ENCODE data around the gene JAG2.

The JAG2 gene

DNA sequence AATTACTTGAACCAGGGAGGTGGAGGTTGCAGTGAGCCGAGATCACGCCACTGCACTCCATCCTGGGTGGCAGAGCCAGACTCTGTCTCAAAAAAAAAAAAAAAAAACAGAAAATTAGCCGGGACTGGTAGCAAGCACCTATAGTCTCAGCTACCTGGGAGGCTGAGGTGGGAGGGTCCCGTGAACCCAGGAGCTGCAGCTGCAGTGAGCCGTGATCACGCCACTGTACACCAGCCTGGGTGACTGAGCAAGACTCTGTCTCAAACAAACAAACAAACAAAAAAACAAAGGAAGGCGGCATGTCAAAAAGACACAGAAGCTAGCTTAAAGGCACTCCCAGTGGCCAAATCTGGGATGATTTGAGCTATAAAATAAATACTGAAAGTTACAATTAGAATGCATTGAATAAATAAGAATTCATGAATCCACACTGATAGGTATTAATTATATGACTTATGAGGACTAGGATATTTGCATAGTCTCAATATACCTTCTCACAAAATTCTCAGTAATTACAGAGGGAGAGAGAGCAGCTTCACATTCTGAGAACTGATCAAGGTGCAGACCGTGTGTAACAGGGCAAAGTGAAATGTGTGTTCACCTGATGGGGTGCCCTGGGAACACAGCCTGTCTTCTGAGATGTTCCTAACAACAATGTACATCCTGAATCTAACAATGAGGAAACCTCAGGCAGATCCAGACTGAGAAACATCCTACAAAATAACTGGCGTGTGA, 60.6 kb downstream of the JAG2 start:
- TF ChIP-seq ISL1 (CRISPR knock-in tag; IDR thresholded peaks at IDR 0.05) (no peak), TCF4 (CRISPR knock-in tag; IDR thresholded peaks at IDR 0.05; ENCODE audit: borderline replicate concordance) (no peak), ESRRG (CRISPR knock-in tag; IDR thresholded peaks at IDR 0.05) (no peak), ZNF70 (CRISPR knock-in tag; IDR thresholded peaks at IDR 0.05) (no peak), ZFP30 (CRISPR knock-in tag; IDR thresholded peaks at IDR 0.05) (no peak)
- TF ChIP-seq, protein P1, sequence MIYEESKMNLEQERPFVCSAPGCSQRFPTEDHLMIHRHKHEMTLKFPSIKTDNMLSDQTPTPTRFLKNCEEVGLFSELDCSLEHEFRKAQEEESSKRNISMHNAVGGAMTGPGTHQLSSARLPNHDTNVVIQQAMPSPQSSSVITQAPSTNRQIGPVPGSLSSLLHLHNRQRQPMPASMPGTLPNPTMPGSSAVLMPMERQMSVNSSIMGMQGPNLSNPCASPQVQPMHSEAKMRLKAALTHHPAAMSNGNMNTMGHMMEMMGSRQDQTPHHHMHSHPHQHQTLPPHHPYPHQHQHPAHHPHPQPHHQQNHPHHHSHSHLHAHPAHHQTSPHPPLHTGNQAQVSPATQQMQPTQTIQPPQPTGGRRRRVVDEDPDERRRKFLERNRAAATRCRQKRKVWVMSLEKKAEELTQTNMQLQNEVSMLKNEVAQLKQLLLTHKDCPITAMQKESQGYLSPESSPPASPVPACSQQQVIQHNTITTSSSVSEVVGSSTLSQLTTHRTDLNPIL (CRISPR knock-in tag; IDR thresholded peaks at IDR 0.05; ENCODE audit: low read depth) = no peak
- TF ChIP-seq, protein P2, sequence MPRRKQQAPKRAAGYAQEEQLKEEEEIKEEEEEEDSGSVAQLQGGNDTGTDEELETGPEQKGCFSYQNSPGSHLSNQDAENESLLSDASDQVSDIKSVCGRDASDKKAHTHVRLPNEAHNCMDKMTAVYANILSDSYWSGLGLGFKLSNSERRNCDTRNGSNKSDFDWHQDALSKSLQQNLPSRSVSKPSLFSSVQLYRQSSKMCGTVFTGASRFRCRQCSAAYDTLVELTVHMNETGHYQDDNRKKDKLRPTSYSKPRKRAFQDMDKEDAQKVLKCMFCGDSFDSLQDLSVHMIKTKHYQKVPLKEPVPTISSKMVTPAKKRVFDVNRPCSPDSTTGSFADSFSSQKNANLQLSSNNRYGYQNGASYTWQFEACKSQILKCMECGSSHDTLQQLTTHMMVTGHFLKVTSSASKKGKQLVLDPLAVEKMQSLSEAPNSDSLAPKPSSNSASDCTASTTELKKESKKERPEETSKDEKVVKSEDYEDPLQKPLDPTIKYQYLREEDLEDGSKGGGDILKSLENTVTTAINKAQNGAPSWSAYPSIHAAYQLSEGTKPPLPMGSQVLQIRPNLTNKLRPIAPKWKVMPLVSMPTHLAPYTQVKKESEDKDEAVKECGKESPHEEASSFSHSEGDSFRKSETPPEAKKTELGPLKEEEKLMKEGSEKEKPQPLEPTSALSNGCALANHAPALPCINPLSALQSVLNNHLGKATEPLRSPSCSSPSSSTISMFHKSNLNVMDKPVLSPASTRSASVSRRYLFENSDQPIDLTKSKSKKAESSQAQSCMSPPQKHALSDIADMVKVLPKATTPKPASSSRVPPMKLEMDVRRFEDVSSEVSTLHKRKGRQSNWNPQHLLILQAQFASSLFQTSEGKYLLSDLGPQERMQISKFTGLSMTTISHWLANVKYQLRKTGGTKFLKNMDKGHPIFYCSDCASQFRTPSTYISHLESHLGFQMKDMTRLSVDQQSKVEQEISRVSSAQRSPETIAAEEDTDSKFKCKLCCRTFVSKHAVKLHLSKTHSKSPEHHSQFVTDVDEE (CRISPR knock-in tag; IDR thresholded peaks at IDR 0.05) = no peak
- TF ChIP-seq, protein P3, sequence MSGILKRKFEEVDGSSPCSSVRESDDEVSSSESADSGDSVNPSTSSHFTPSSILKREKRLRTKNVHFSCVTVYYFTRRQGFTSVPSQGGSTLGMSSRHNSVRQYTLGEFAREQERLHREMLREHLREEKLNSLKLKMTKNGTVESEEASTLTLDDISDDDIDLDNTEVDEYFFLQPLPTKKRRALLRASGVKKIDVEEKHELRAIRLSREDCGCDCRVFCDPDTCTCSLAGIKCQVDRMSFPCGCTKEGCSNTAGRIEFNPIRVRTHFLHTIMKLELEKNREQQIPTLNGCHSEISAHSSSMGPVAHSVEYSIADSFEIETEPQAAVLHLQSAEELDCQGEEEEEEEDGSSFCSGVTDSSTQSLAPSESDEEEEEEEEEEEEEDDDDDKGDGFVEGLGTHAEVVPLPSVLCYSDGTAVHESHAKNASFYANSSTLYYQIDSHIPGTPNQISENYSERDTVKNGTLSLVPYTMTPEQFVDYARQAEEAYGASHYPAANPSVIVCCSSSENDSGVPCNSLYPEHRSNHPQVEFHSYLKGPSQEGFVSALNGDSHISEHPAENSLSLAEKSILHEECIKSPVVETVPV (CRISPR knock-in tag; IDR thresholded peaks at IDR 0.05) = no peak
- ATAC-seq = no peak

DNA sequence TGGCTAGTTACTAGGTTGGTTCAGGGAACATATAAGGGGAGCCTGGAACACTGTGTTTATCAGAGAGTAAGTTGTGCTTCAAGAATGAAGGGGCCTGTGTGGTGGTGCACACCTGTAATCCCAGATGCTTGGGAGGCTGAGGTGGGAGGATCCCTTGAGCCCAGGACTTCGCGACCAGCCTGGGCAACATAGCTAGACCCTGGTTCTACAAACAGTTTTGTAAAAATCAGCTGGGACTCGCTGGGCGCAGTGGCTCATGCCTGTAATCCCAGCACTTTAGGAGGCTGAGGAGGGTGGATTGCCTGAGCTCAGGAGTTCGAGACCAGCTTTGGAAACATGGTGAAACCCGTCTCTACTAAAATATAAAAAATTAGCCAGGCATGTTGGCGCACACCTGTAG, 61.2 kb downstream of the JAG2 start:
- ATAC-seq = no peak
- TF ChIP-seq, protein P4, sequence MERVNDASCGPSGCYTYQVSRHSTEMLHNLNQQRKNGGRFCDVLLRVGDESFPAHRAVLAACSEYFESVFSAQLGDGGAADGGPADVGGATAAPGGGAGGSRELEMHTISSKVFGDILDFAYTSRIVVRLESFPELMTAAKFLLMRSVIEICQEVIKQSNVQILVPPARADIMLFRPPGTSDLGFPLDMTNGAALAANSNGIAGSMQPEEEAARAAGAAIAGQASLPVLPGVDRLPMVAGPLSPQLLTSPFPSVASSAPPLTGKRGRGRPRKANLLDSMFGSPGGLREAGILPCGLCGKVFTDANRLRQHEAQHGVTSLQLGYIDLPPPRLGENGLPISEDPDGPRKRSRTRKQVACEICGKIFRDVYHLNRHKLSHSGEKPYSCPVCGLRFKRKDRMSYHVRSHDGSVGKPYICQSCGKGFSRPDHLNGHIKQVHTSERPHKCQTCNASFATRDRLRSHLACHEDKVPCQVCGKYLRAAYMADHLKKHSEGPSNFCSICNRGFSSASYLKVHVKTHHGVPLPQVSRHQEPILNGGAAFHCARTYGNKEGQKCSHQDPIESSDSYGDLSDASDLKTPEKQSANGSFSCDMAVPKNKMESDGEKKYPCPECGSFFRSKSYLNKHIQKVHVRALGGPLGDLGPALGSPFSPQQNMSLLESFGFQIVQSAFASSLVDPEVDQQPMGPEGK (CRISPR knock-in tag; IDR thresholded peaks at IDR 0.05; ENCODE audit: borderline replicate concordance) = no peak
- TF ChIP-seq GLIS3 (CRISPR knock-in tag; IDR thresholded peaks at IDR 0.05) (no peak), OSR1 (CRISPR knock-in tag; IDR thresholded peaks at IDR 0.05) (no peak), ZNF8 (CRISPR knock-in tag; IDR thresholded peaks at IDR 0.05) (no peak), ARNTL (CRISPR knock-in tag; IDR thresholded peaks at IDR 0.05; ENCODE audit: borderline replicate concordance, low read depth) (no peak), ESRRG (CRISPR knock-in tag; IDR thresholded peaks at IDR 0.05) (no peak), ZFP3 (CRISPR knock-in tag; IDR thresholded peaks at IDR 0.05) (no peak), SNAI2 (CRISPR knock-in tag; IDR thresholded peaks at IDR 0.05) (no peak), CSDC2 (CRISPR knock-in tag; IDR thresholded peaks at IDR 0.05) (no peak), ISL1 (CRISPR knock-in tag; IDR thresholded peaks at IDR 0.05) (no peak), TOX (CRISPR knock-in tag; IDR thresholded peaks at IDR 0.05; ENCODE audit: borderline replicate concordance) (no peak), BACH2 (CRISPR knock-in tag; IDR thresholded peaks at IDR 0.05; ENCODE audit: borderline replicate concordance) (no peak), ZFP30 (CRISPR knock-in tag; IDR thresholded peaks at IDR 0.05) (no peak)
- TF ChIP-seq, protein P3 (CRISPR knock-in tag; IDR thresholded peaks at IDR 0.05) = no peak

DNA sequence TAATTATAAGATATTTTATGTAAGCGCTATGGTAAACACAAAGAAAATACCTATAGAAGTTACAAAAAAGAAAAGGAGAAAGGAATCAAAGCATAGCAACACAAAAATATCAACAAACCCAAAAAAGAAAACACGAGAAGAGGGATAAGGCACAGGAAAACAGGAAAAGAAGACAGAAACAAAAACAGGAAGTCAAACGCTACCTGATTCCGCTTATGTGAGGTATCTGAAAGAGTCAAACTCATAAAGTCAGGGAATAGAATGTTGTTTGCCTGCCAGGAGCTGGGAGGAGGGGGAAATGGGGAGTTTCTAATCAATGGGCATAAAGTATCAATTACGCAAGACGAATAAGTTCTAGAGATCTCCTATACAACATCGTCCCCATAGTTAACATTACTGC, 63.4 kb downstream of the JAG2 start:
- no peak for ATAC-seq
- TF ChIP-seq OSR1 (CRISPR knock-in tag; IDR thresholded peaks at IDR 0.05) (no peak), ZNF565 (CRISPR knock-in tag; conservative IDR thresholded peaks at IDR 0.05; ENCODE audit: low read depth) (no peak), RARB (CRISPR knock-in tag; IDR thresholded peaks at IDR 0.05) (no peak), ARNTL (CRISPR knock-in tag; IDR thresholded peaks at IDR 0.05; ENCODE audit: borderline replicate concordance, low read depth) (no peak), BACH2 (CRISPR knock-in tag; IDR thresholded peaks at IDR 0.05; ENCODE audit: borderline replicate concordance) (no peak), ZNF70 (CRISPR knock-in tag; IDR thresholded peaks at IDR 0.05) (no peak), SNAI2 (CRISPR knock-in tag; IDR thresholded peaks at IDR 0.05) (no peak), TOX (CRISPR knock-in tag; IDR thresholded peaks at IDR 0.05; ENCODE audit: borderline replicate concordance) (no peak), ZFP30 (CRISPR knock-in tag; IDR thresholded peaks at IDR 0.05) (no peak), ISL1 (CRISPR knock-in tag; IDR thresholded peaks at IDR 0.05) (no peak), GLIS3 (CRISPR knock-in tag; IDR thresholded peaks at IDR 0.05) (no peak), TCF4 (CRISPR knock-in tag; IDR thresholded peaks at IDR 0.05; ENCODE audit: borderline replicate concordance) (no peak), ZFP3 (CRISPR knock-in tag; IDR thresholded peaks at IDR 0.05) (no peak)
- TF ChIP-seq, protein P4 (CRISPR knock-in tag; IDR thresholded peaks at IDR 0.05; ENCODE audit: borderline replicate concordance) = no peak
- TF ChIP-seq, protein P3 (CRISPR knock-in tag; IDR thresholded peaks at IDR 0.05) = no peak
- TF ChIP-seq, protein P1 (CRISPR knock-in tag; IDR thresholded peaks at IDR 0.05; ENCODE audit: low read depth) = no peak
